HEK293 (cell line): ENCODE measurements around the gene MRPL17.

Experiments
- SALL2 ChIP-seq: fragments of 450-650 bp; formaldehyde crosslinking; IDR thresholded peaks from 2 replicates; pipeline ENCODE4 v1.5.0; 2017; ENCODE audit warnings: missing biosample characterization, mild to moderate bottlenecking, missing genetic modification characterization, borderline replicate concordance
- SETDB1 ChIP-seq: IDR thresholded peaks from one replicate; pipeline ENCODE4 v1.6.1; 2017; ENCODE audit warnings: mild to moderate bottlenecking, low read length, moderate library complexity, mixed read lengths; ENCODE audit not compliant: insufficient read length
- SP7 ChIP-seq: fragments of 450-650 bp; formaldehyde crosslinking; IDR thresholded peaks from 2 replicates; pipeline ENCODE4 v1.5.1; 2016; ENCODE audit warnings: missing biosample characterization, missing genetic modification characterization
- ZBTB21 ChIP-seq: fragments of 450-650 bp; formaldehyde crosslinking; IDR thresholded peaks from 2 replicates; pipeline ENCODE4 v1.5.1; 2017; ENCODE audit warnings: missing biosample characterization, missing genetic modification characterization
- ZFP37 ChIP-seq: fragments of 450-650 bp; formaldehyde crosslinking; IDR thresholded peaks from 2 replicates; pipeline ENCODE4 v1.5.1; 2016; ENCODE audit warnings: missing biosample characterization, missing genetic modification characterization
- ZNF121 ChIP-seq: fragments of 450-650 bp; formaldehyde crosslinking; IDR thresholded peaks from 2 replicates; pipeline ENCODE4 v1.5.1; 2016; ENCODE audit warnings: missing biosample characterization, missing genetic modification characterization
- ZNF146 ChIP-seq: fragments of 450-650 bp; formaldehyde crosslinking; IDR thresholded peaks from 2 replicates; pipeline ENCODE4 v1.5.1; 2016; ENCODE audit warnings: missing biosample characterization, missing genetic modification characterization
- ZNF311 ChIP-seq: fragments of 450-650 bp; formaldehyde crosslinking; IDR thresholded peaks from 2 replicates; pipeline ENCODE4 v1.5.1; 2017; ENCODE audit warnings: missing biosample characterization, missing genetic modification characterization, borderline replicate concordance
- ZNF354C ChIP-seq: fragments of 450-650 bp; formaldehyde crosslinking; IDR thresholded peaks from 2 replicates; pipeline ENCODE4 v1.5.1; 2016; ENCODE audit warnings: missing biosample characterization, missing genetic modification characterization, low read depth, borderline replicate concordance
- TF ChIP-seq, protein P1 (sequence below): fragments of 450-650 bp; formaldehyde crosslinking; IDR thresholded peaks from 2 replicates; pipeline ENCODE4 v1.5.1; 2016; ENCODE audit warnings: missing biosample characterization, missing genetic modification characterization
- TF ChIP-seq, protein P2 (sequence below): fragments of 450-650 bp; formaldehyde crosslinking; IDR thresholded peaks from 2 replicates; pipeline ENCODE4 v1.5.1; 2016; ENCODE audit warnings: missing biosample characterization, missing genetic modification characterization

DNA sequence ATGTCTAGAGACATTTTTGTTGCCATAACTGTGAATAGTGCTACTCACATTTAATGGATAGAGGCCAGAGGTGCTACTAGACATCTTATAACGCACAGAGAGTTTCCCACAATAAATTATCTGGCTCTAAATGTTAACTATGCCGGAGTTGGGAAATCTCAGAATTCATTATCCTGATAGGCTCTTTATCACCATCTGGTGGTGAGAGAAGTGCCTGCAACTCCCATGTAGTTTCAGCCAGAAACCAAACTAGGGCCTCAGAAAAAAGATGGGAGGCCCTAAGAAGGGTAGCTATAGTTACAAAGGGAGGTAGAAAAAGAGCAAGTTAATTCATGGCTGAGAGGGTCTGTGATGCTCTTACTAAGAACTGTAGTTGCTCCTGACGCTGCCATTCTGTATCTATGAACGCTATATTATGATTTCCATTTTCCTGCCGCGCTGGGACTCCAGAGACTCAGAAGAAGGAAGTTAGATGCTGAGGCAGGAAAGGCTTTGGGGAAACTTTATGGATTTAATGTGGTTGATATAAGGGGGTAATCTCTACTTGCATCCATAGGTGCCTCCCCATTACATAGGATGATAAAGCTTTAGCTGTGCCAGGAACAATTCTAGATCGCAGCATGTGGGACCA, 22.9 kb upstream of the MRPL17 start:
- TF ChIP-seq, protein P1, sequence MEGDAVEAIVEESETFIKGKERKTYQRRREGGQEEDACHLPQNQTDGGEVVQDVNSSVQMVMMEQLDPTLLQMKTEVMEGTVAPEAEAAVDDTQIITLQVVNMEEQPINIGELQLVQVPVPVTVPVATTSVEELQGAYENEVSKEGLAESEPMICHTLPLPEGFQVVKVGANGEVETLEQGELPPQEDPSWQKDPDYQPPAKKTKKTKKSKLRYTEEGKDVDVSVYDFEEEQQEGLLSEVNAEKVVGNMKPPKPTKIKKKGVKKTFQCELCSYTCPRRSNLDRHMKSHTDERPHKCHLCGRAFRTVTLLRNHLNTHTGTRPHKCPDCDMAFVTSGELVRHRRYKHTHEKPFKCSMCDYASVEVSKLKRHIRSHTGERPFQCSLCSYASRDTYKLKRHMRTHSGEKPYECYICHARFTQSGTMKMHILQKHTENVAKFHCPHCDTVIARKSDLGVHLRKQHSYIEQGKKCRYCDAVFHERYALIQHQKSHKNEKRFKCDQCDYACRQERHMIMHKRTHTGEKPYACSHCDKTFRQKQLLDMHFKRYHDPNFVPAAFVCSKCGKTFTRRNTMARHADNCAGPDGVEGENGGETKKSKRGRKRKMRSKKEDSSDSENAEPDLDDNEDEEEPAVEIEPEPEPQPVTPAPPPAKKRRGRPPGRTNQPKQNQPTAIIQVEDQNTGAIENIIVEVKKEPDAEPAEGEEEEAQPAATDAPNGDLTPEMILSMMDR, result peak; percentile 18; the same call in 1 of the 2 replicates
- TF ChIP-seq, protein P2, sequence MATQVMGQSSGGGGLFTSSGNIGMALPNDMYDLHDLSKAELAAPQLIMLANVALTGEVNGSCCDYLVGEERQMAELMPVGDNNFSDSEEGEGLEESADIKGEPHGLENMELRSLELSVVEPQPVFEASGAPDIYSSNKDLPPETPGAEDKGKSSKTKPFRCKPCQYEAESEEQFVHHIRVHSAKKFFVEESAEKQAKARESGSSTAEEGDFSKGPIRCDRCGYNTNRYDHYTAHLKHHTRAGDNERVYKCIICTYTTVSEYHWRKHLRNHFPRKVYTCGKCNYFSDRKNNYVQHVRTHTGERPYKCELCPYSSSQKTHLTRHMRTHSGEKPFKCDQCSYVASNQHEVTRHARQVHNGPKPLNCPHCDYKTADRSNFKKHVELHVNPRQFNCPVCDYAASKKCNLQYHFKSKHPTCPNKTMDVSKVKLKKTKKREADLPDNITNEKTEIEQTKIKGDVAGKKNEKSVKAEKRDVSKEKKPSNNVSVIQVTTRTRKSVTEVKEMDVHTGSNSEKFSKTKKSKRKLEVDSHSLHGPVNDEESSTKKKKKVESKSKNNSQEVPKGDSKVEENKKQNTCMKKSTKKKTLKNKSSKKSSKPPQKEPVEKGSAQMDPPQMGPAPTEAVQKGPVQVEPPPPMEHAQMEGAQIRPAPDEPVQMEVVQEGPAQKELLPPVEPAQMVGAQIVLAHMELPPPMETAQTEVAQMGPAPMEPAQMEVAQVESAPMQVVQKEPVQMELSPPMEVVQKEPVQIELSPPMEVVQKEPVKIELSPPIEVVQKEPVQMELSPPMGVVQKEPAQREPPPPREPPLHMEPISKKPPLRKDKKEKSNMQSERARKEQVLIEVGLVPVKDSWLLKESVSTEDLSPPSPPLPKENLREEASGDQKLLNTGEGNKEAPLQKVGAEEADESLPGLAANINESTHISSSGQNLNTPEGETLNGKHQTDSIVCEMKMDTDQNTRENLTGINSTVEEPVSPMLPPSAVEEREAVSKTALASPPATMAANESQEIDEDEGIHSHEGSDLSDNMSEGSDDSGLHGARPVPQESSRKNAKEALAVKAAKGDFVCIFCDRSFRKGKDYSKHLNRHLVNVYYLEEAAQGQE (tag by site-specific recombination), result no peak
- TF ChIP-seq ZNF354C (tag by site-specific recombination) (no peak), ZBTB21 (tag by site-specific recombination) (no peak), SETDB1 (no peak), SP7 (no peak), ZNF146 (no peak), ZFP37 (no peak), ZNF121 (no peak), ZNF311 (tag by site-specific recombination) (no peak), SALL2 (no peak)
